ENCODE measurements around the gene CDH5. TPM values are rescaled to one million over a fixed set of nuclear protein-coding genes. Genes with fewer than 3 reads are reported as not detected.

The CDH5 gene
- polyA plus RNA-seq, 1 donor, result 95.8 TPM

GRCh38 chr16:66418165-66418962 is 51.9 kb downstream of the CDH5 start:
- DNase-seq, result no peak

- DNase-seq, result no peak
These were observed 53.0 kb downstream of the CDH5 start for GRCh38 chr16:66419527-66419926.

- no peak for DNase-seq
These were observed 53.9 kb downstream of the CDH5 start for GRCh38 chr16:66420396-66420795.

- DNase-seq, result no peak
These were observed 55.4 kb downstream of the CDH5 start for GRCh38 chr16:66421891-66422290.

- DNase-seq, result no peak
These were observed 55.9 kb downstream of the CDH5 start for GRCh38 chr16:66422366-66422765.

- no peak for DNase-seq
These were observed 56.7 kb downstream of the CDH5 start for GRCh38 chr16:66423177-66423576.

GRCh38 chr16:66425651-66426050 is 59.2 kb downstream of the CDH5 start:
- no peak for DNase-seq

- no peak for DNase-seq
These were observed 59.9 kb downstream of the CDH5 start for GRCh38 chr16:66426112-66427035.

GRCh38 chr16:66427036-66427860 is 60.8 kb downstream of the CDH5 start, which contains the start of gene BEAN1:
TSS of gene BEAN1 (plus strand) at chr16:66427295. CDS start at chr16:66437677, 10,382 bp downstream.
- DNase-seq, result peak; percentile 43

- no peak for DNase-seq
These were observed 61.6 kb downstream of the CDH5 start for GRCh38 chr16:66427871-66428681.

GRCh38 chr16:66428682-66429251 is 62.3 kb downstream of the CDH5 start:
- no peak for DNase-seq

GRCh38 chr16:66429290-66429962 is 62.9 kb downstream of the CDH5 start:
- no peak for DNase-seq

- no peak for DNase-seq
These were observed 63.7 kb downstream of the CDH5 start for GRCh38 chr16:66430214-66430613.

- no peak for DNase-seq
These were observed 65.3 kb downstream of the CDH5 start for GRCh38 chr16:66431760-66432159.

- no peak for DNase-seq
These were observed 65.9 kb downstream of the CDH5 start for GRCh38 chr16:66432429-66432828.

- no peak for DNase-seq
These were observed 68.3 kb downstream of the CDH5 start for GRCh38 chr16:66434619-66435430.

GRCh38 chr16:66435896-66436295 is 69.4 kb downstream of the CDH5 start:
- DNase-seq, result no peak

- no peak for DNase-seq
These were observed 71.0 kb downstream of the CDH5 start for GRCh38 chr16:66437391-66437945.

- DNase-seq, result no peak
These were observed 72.0 kb downstream of the CDH5 start for GRCh38 chr16:66438536-66438935.

Data from hindlimb muscle (tissue), 1 donor.